ENCODE measurements around the gene COMTD1. TPM values are rescaled to one million over a fixed set of nuclear protein-coding genes. Genes with fewer than 3 reads are reported as not detected.
"Not testable (repeated sequence)": the region's sequence is repeated elsewhere in the genome, so short reads cannot be mapped to it uniquely, and the experiment has no call there.

COMTD1 gene
- total and polyA plus RNA-seq, 4 experiments from 2014 or later, result 12.7 to 22.3 (median 18.9) TPM

GRCh38 chr10:75203724-75204123 is 32.0 kb downstream of the COMTD1 start:
- ChIA-PET CTCF (ENCODE audit: partially characterized antibody) (interaction anchor here (10.5 kb wide), 1 partner anchor 15 kb away, joined by 115 read pairs; no protein-coding TSS in a partner anchor), POLR2A (ENCODE audit: partially characterized antibody) (interaction anchor here (1.0 kb wide), 1 partner anchor 13 kb away, joined by 3 read pairs; no protein-coding TSS in a partner anchor)
- no peaks in the 10 kb centered on the region for H3K4me1 Mint-ChIP-seq
- H3K4me3 Mint-ChIP-seq, result no peak overlapping the region
- no peak overlapping the region for H3K4me3 ChIP-seq (ENCODE audit: low read length in 2 of 2)
- H3K9me3 Mint-ChIP-seq, result no peaks in the 10 kb centered on the region
- no peaks in the 10 kb centered on the region for H3K36me3 ChIP-seq (ENCODE audit: insufficient read depth, low read length)
- H3K27ac Mint-ChIP-seq, result peak overlapping the region in 1 of 7 donors; percentile 47
- no peaks in the 10 kb centered on the region for H3K27me3 Mint-ChIP-seq
- no peak for DNase-seq
- intact Hi-C loops (cut with micrococcal nuclease), result no loop called here
- no peaks in the 10 kb centered on the region for H3K27me3 ChIP-seq (ENCODE audit: insufficient read depth, low read length)
- no peaks in the 10 kb centered on the region for H3K36me3 Mint-ChIP-seq
- H3K4me1 ChIP-seq (ENCODE audit: insufficient read depth, low read length), result no peaks in the 10 kb centered on the region
- no peak overlapping the region for H3K27ac ChIP-seq (ENCODE audit: low read depth, low read length)
- H3K9me3 ChIP-seq (ENCODE audit: control insufficient read depth in 1 of 2, low read length in 2 of 2), result no peaks in the 10 kb centered on the region

- H3K4me3 ChIP-seq (ENCODE audit: low read length in 2 of 2); H3K9me3 Mint-ChIP-seq; H3K27ac ChIP-seq (ENCODE audit: low read depth, low read length); H3K36me3 Mint-ChIP-seq; H3K4me1 ChIP-seq (ENCODE audit: insufficient read depth, low read length); H3K4me3 Mint-ChIP-seq; DNase-seq; H3K9me3 ChIP-seq (ENCODE audit: control insufficient read depth in 1 of 2, low read length in 2 of 2); H3K4me1 Mint-ChIP-seq; H3K36me3 ChIP-seq (ENCODE audit: insufficient read depth, low read length); intact Hi-C loops (cut with micrococcal nuclease); H3K27me3 Mint-ChIP-seq; H3K27me3 ChIP-seq (ENCODE audit: insufficient read depth, low read length): not testable (repeated sequence)
- POLR2A ChIA-PET (ENCODE audit: partially characterized antibody), result interaction anchor here (1.0 kb wide), 1 partner anchor 13 kb away, joined by 3 read pairs; no protein-coding TSS in a partner anchor
- CTCF ChIA-PET (ENCODE audit: partially characterized antibody), result interaction anchor here (10.5 kb wide), 1 partner anchor 15 kb away, joined by 115 read pairs; no protein-coding TSS in a partner anchor
- peak overlapping the region in 2 of 7 donors; percentile 72 to 82 for H3K27ac Mint-ChIP-seq
These were observed 32.6 kb downstream of the COMTD1 start for GRCh38 chr10:75203046-75203620.

DNA sequence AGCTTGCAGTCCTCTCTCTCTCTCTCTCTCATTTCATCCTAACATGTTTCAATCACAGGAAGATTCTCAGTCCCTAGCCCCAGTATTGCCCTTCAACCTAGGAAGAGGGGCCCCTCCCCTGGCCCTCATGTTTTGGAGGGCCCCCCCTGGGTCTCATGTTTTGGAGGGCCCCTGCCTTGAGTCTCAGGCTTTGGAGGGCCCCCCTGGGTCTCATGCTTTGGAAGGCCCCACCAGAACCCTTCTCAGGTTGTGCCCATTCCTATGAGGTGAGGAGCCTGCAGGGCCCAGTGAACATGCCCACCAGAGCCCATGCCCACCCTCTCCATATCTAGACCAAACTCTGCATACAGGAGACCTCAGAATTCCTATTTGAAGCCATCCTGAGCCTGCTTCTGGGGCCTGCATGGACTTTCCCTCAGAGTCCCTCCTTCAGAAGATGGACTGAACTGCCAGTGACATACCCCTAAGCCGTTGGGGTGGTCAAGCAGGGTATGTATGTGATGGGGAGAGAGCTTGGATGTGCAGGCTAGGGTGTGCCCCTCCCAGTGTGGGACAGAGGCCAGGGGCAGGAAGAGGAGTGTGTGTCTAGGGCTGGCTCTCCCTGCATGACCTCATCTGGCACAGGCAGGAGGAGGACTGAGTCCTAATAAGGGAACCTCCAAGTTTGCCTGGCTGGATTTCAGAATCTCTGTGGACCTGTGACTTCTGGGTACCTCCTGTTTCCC is 33.3 kb downstream of the COMTD1 start:
- POLR2A ChIA-PET (ENCODE audit: partially characterized antibody), result no interaction called here
- no peaks in the 10 kb centered on the region for H3K4me1 Mint-ChIP-seq
- H3K4me3 Mint-ChIP-seq, result no peak overlapping the region
- H3K36me3 ChIP-seq (ENCODE audit: insufficient read depth, low read length), result no peaks in the 10 kb centered on the region
- intact Hi-C loops (cut with micrococcal nuclease), result no loop called here
- no peaks in the 10 kb centered on the region for H3K9me3 ChIP-seq (ENCODE audit: control insufficient read depth in 1 of 2, low read length in 2 of 2)
- no peaks in the 10 kb centered on the region for H3K36me3 Mint-ChIP-seq
- H3K27ac ChIP-seq (ENCODE audit: low read depth, low read length), result no peak overlapping the region
- CTCF ChIA-PET (ENCODE audit: partially characterized antibody), result no interaction called here
- no peaks in the 10 kb centered on the region for H3K4me1 ChIP-seq (ENCODE audit: insufficient read depth, low read length)
- no peak overlapping the region for H3K4me3 ChIP-seq (ENCODE audit: low read length in 2 of 2)
- H3K9me3 Mint-ChIP-seq, result no peaks in the 10 kb centered on the region
- no peaks in the 10 kb centered on the region for H3K27me3 Mint-ChIP-seq
- DNase-seq, result no peak
- H3K27ac Mint-ChIP-seq, result peak overlapping the region in 1 of 7 donors; percentile 72
- no peaks in the 10 kb centered on the region for H3K27me3 ChIP-seq (ENCODE audit: insufficient read depth, low read length)

DNA sequence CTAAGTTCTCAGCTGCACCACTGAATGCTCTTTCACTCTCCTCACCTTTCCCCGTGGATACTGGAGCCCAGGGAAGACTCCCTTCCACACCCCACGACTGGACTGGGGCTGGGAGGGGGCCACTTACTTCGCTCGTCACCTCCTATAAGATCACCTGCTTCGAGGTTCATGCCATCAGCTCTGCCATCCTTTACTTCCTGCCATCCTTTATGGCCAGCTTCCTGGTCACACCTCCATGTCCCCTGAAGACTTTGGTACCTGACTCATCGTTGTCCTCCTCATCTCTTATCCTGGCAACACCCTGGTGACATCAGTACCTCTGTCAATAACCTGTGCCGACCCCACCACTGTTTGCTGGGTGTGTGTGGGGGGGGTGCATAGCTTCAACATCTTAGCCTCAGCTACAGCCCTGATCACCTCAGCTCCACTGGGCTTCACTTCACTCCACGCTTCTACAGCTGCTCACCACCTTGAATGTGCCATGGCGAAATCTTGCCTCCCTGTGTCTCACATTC is 33.9 kb downstream of the COMTD1 start:
- H3K27me3 ChIP-seq (ENCODE audit: insufficient read depth, low read length), result no peaks in the 10 kb centered on the region
- no peak overlapping the region for H3K4me3 ChIP-seq (ENCODE audit: low read length in 2 of 2)
- intact Hi-C loops (cut with micrococcal nuclease), result no loop called here
- no peaks in the 10 kb centered on the region for H3K27me3 Mint-ChIP-seq
- POLR2A ChIA-PET (ENCODE audit: partially characterized antibody), result interaction anchor here (2.6 kb wide), 1 partner anchor 8 kb away, joined by 15 read pairs; the partner anchor contains the start of gene VDAC2
- DNase-seq, result no peak
- no peak overlapping the region for H3K27ac ChIP-seq (ENCODE audit: low read depth, low read length)
- no peaks in the 10 kb centered on the region for H3K36me3 ChIP-seq (ENCODE audit: insufficient read depth, low read length)
- no peaks in the 10 kb centered on the region for H3K4me1 ChIP-seq (ENCODE audit: insufficient read depth, low read length)
- no peak overlapping the region for H3K4me3 Mint-ChIP-seq
- H3K9me3 Mint-ChIP-seq, result no peaks in the 10 kb centered on the region
- CTCF ChIA-PET (ENCODE audit: partially characterized antibody), result interaction anchor here (1.5 kb wide), 1 partner anchor 14 kb away, joined by 4 read pairs; no protein-coding TSS in a partner anchor
- H3K36me3 Mint-ChIP-seq, result no peaks in the 10 kb centered on the region
- no peaks in the 10 kb centered on the region for H3K4me1 Mint-ChIP-seq
- H3K9me3 ChIP-seq (ENCODE audit: control insufficient read depth in 1 of 2, low read length in 2 of 2), result no peaks in the 10 kb centered on the region
- peak overlapping the region in 1 of 7 donors; percentile 23 for H3K27ac Mint-ChIP-seq

- POLR2A ChIA-PET (ENCODE audit: partially characterized antibody), result interaction anchor here (1.2 to 2.6 kb wide), 2 partner anchors 10 to 12 kb away, joined by 3 to 15 read pairs; partner anchors contain the start of gene VDAC2
- H3K9me3 Mint-ChIP-seq; H3K4me3 ChIP-seq (ENCODE audit: low read length in 2 of 2); H3K36me3 Mint-ChIP-seq; H3K4me1 ChIP-seq (ENCODE audit: insufficient read depth, low read length); intact Hi-C loops (cut with micrococcal nuclease); H3K36me3 ChIP-seq (ENCODE audit: insufficient read depth, low read length); DNase-seq; H3K4me3 Mint-ChIP-seq; H3K27me3 ChIP-seq (ENCODE audit: insufficient read depth, low read length); H3K9me3 ChIP-seq (ENCODE audit: control insufficient read depth in 1 of 2, low read length in 2 of 2); H3K27ac ChIP-seq (ENCODE audit: low read depth, low read length); H3K4me1 Mint-ChIP-seq; H3K27me3 Mint-ChIP-seq: not testable (repeated sequence)
- peak overlapping the region in 1 of 7 donors; percentile 70 for H3K27ac Mint-ChIP-seq
- CTCF ChIA-PET (ENCODE audit: partially characterized antibody), result interaction anchor here (1.1 kb wide), 2 partner anchors 28 to 34 kb away, joined by 3 read pairs; no protein-coding TSS in a partner anchor
These were observed 35.8 kb downstream of the COMTD1 start for GRCh38 chr10:75199949-75200348.

- Mint-ChIP-seq H3K9me3 (no peaks in the 10 kb centered on the region), H3K4me1 (no peaks in the 10 kb centered on the region), H3K4me3 (peak overlapping the region in 1 of 8 donors; percentile 16), H3K36me3 (peaks cover 0 to 9% of the 10 kb centered on the region in 2 donors), H3K27me3 (no peaks in the 10 kb centered on the region), H3K27ac (peak overlapping the region in 2 of 7 donors; percentile 13 to 69)
- Histone ChIP-seq H3K4me3 (ENCODE audit: low read length in 2 of 2) (no peak overlapping the region), H3K36me3 (ENCODE audit: insufficient read depth, low read length) (no peaks in the 10 kb centered on the region), H3K27ac (ENCODE audit: low read depth, low read length) (no peak overlapping the region), H3K4me1 (ENCODE audit: insufficient read depth, low read length) (no peaks in the 10 kb centered on the region), H3K27me3 (ENCODE audit: insufficient read depth, low read length) (no peaks in the 10 kb centered on the region), H3K9me3 (ENCODE audit: control insufficient read depth in 1 of 2, low read length in 2 of 2) (no peaks in the 10 kb centered on the region)
- ChIA-PET POLR2A (ENCODE audit: partially characterized antibody) (interaction anchor here (0.7 to 1.4 kb wide), 3 partner anchors 9 to 12 kb away, joined by 3 to 4 read pairs (median 3); no protein-coding TSS in a partner anchor), CTCF (ENCODE audit: partially characterized antibody) (interaction anchor here (0.8 to 3.0 kb wide), 3 partner anchors 11 to 37 kb away, joined by 3 to 26 read pairs (median 3); partner anchors contain the start of gene COMTD1)
- DNase-seq, result no peak
- intact Hi-C loops (cut with micrococcal nuclease), result no loop called here
These were observed 37.9 kb downstream of the COMTD1 start for GRCh38 chr10:75197906-75198305.

- H3K9me3 ChIP-seq (ENCODE audit: control insufficient read depth in 1 of 2, low read length in 2 of 2), result no peaks in the 10 kb centered on the region
- no peaks in the 10 kb centered on the region for H3K36me3 ChIP-seq (ENCODE audit: insufficient read depth, low read length)
- H3K4me1 ChIP-seq (ENCODE audit: insufficient read depth, low read length), result no peaks in the 10 kb centered on the region
- H3K9me3 Mint-ChIP-seq, result no peaks in the 10 kb centered on the region
- no peaks in the 10 kb centered on the region for H3K4me1 Mint-ChIP-seq
- intact Hi-C loops (cut with micrococcal nuclease), result no loop called here
- no peak for DNase-seq
- no peaks in the 10 kb centered on the region for H3K27me3 ChIP-seq (ENCODE audit: insufficient read depth, low read length)
- H3K27ac ChIP-seq (ENCODE audit: low read depth, low read length), result no peak overlapping the region
- H3K27ac Mint-ChIP-seq, result peak overlapping the region in 2 of 7 donors; percentile 24 to 48
- CTCF ChIA-PET (ENCODE audit: partially characterized antibody), result interaction anchor here (0.8 to 3.0 kb wide), 3 partner anchors 10 to 38 kb away, joined by 3 to 26 read pairs (median 7); partner anchors contain the start of gene COMTD1
- H3K4me3 ChIP-seq (ENCODE audit: low read length in 2 of 2), result no peak overlapping the region
- no peaks in the 10 kb centered on the region for H3K27me3 Mint-ChIP-seq
- H3K36me3 Mint-ChIP-seq, result peaks cover 0 to 9% of the 10 kb centered on the region in 2 donors
- no peak overlapping the region for H3K4me3 Mint-ChIP-seq
- POLR2A ChIA-PET (ENCODE audit: partially characterized antibody), result interaction anchor here (0.8 to 1.4 kb wide), 2 partner anchors 9 to 13 kb away, joined by 3 to 4 read pairs; no protein-coding TSS in a partner anchor
These were observed 38.7 kb downstream of the COMTD1 start for GRCh38 chr10:75197066-75197465.

Data from CD4-positive, alpha-beta memory T cell (primary cell).